Upper lobe of left lung (tissue), 6 donors: Measurements from ENCODE around the gene PRR5. TPM values are rescaled to one million over a fixed set of nuclear protein-coding genes. Genes with fewer than 3 reads are reported as not detected.

Source experiments
- ATAC-seq, 2 donors: fragments of 200-7000 bp; cut with Tn5 transposase; one replicate each; pipeline ENCODE4 v1.9.1; 2022; ENCODE audit warnings: mild to moderate bottlenecking in 2 of 2, moderate library complexity in 2 of 2; ENCODE audit not compliant: low FRiP score in 2 of 2
- DNase-seq, 2 donors: peaks; one replicate each; pipeline ENCODE4 v3.0.0-alpha.2; 2019 to 2020
- H3K27ac ChIP-seq, 4 donors: fragments of 200-600 bp; sonication (generic); one replicate each; pipeline ENCODE4 v1.5.1; 2016 to 2019
- H3K27me3 ChIP-seq, 4 donors: fragments of 200-600 bp; sonication (generic); one replicate each; pipeline ENCODE4 v1.5.1; 2017 to 2019
- H3K36me3 ChIP-seq, 4 donors: fragments of 200-600 bp; sonication (generic); one replicate each; pipeline ENCODE4 v1.5.1; 2016 to 2019
- H3K4me1 ChIP-seq, 4 donors: fragments of 200-600 bp; sonication (generic); one replicate each; pipeline ENCODE4 v1.5.1; 2018 to 2019
- H3K4me3 ChIP-seq, 4 donors: fragments of 200-600 bp; sonication (generic); one replicate each; pipeline ENCODE4 v1.5.1; 2017 to 2019; ENCODE audit warnings: mild to moderate bottlenecking in 2 of 4, moderate library complexity in 1 of 4
- H3K9me3 ChIP-seq, 4 donors: fragments of 200-600 bp; sonication (generic); one replicate each; pipeline ENCODE4 v1.5.1; 2018 to 2019
- EP300 ChIP-seq, 4 donors: sonication (generic); formaldehyde crosslinking; IDR thresholded peaks; one replicate each; pipeline ENCODE4 v1.5.1; 2017; ENCODE audit warnings: antibody characterized with exemption in 4 of 4, control low read depth in 2 of 4
- POLR2A ChIP-seq, 4 donors: fragments of 450-650 bp; IDR thresholded peaks; one replicate each; pipeline ENCODE4 v1.5.1; 2016 to 2017; ENCODE audit warnings: antibody characterized with exemption in 4 of 4, mild to moderate bottlenecking in 2 of 4
- POLR2AphosphoS5 ChIP-seq, 2 donors: sonication (generic); formaldehyde crosslinking; IDR thresholded peaks; one replicate each; pipeline ENCODE4 v1.5.1; 2017; ENCODE audit warnings: antibody characterized with exemption in 2 of 2
- WGBS, 2 donors: methylation state at CpG; one replicate each; pipeline ENCODE4 v1.1.5; 2017 to 2018; 5-methylcytosine and 5-hydroxymethylcytosine counted together
- total RNA-seq, 6 donors: library from RNA; depleted of rRNA in 4 of 6; stranded (reverse); fragments of >200 nt in 4 of 6; gene quantifications; one replicate each; pipeline versions ENCODE4 v1.1.0 to v1.2.1, GENCODE V29; 2016 to 2021
- TF ChIP-seq, protein P1 (sequence below), 6 experiments: fragments of 450-650 bp in 4 of 6; fragments of 200-600 bp in 2 of 6; sonication (generic) in 2 of 6; IDR thresholded peaks; one replicate each; pipeline ENCODE4 v1.5.1; 2016 to 2019; ENCODE audit warnings: antibody characterized with exemption in 6 of 6
- donor health status: DM: no; HTN: no; CAD: no; lungs with moderate emphysema.
- donor health status: DM: no; HTN: yes; CAD: no; lungs with severe emphysema.

PRR5 gene
- total RNA-seq, 6 donors from 2014 or later, result 13.1 to 68.1 (median 15.8) TPM

DNA sequence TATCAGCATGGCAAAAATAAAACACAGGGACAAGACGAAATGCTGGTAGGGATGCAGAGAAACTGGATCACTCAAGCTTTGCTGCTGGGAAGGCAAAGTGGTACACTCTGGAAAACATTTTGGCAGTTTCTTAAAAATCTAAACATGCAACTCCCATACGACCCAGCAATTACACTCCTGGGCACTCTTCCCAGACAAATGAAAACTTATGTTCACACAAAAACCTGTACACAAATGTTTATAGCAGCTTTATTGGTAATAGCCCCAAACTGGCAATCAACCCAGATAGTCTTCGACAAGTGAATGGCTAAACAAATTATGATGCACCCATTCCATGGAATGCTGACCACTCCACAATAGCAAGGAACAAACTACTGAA is 35.8 kb upstream of the PRR5 start:
- ATAC-seq (no peak), DNase-seq (no peak)
- Histone ChIP-seq H3K27ac (no peak overlapping the region), H3K27me3 (peaks cover 0 to 13% (median 6%) of the 10 kb centered on the region in 4 donors), H3K4me3 (no peak overlapping the region), H3K36me3 (no peaks in the 10 kb centered on the region), H3K4me1 (peaks cover 24 to 58% (median 35%) of the 10 kb centered on the region in 4 donors), H3K9me3 (no peaks in the 10 kb centered on the region)
- 54 to 57% methylated on average over 3 of the region's 3 CpGs for WGBS, 2 donors
- TF ChIP-seq EP300 (IDR thresholded peaks at IDR 0.05) (no peak), POLR2AphosphoS5 (IDR thresholded peaks at IDR 0.05) (no peak), POLR2A (IDR thresholded peaks at IDR 0.05) (no peak)
- TF ChIP-seq, protein P1, sequence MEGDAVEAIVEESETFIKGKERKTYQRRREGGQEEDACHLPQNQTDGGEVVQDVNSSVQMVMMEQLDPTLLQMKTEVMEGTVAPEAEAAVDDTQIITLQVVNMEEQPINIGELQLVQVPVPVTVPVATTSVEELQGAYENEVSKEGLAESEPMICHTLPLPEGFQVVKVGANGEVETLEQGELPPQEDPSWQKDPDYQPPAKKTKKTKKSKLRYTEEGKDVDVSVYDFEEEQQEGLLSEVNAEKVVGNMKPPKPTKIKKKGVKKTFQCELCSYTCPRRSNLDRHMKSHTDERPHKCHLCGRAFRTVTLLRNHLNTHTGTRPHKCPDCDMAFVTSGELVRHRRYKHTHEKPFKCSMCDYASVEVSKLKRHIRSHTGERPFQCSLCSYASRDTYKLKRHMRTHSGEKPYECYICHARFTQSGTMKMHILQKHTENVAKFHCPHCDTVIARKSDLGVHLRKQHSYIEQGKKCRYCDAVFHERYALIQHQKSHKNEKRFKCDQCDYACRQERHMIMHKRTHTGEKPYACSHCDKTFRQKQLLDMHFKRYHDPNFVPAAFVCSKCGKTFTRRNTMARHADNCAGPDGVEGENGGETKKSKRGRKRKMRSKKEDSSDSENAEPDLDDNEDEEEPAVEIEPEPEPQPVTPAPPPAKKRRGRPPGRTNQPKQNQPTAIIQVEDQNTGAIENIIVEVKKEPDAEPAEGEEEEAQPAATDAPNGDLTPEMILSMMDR (IDR thresholded peaks at IDR 0.05), result no peak

DNA sequence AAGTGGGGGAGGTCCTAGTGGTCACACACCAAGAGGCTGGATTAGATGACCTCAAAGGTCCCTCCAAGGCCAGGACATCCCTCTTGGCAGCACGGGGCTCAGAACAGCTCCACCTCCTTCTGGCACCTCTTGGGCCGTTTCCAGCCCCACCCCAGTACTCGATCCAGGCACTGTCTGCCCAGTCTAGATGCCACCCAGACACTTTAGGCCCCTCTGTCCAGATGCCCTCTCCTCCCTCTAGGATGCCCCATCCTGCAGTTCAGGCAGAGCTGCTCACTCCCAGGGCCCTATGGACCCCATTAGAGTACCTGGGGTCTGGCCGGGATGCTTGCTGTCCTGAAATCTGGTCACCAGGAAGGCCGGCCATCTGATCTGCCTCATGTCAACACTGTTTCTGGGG is 34.7 kb upstream of the PRR5 start:
- Histone ChIP-seq H3K27me3 (peaks cover 0 to 13% (median 6%) of the 10 kb centered on the region in 4 donors), H3K36me3 (no peaks in the 10 kb centered on the region), H3K9me3 (no peaks in the 10 kb centered on the region), H3K4me3 (no peak overlapping the region), H3K27ac (peak overlapping the region in 1 of 4 donors; percentile 86), H3K4me1 (peaks cover 24 to 58% (median 35%) of the 10 kb centered on the region in 4 donors)
- ATAC-seq (no peak), DNase-seq (no peak)
- TF ChIP-seq, protein P1 (IDR thresholded peaks at IDR 0.05), result no peak
- TF ChIP-seq POLR2AphosphoS5 (IDR thresholded peaks at IDR 0.05), result no peak
- no peak for TF ChIP-seq EP300 (IDR thresholded peaks at IDR 0.05)
- no peak for TF ChIP-seq POLR2A (IDR thresholded peaks at IDR 0.05)
- 31 to 62% methylated on average over 5 of the region's 5 CpGs for WGBS, 2 donors

DNA sequence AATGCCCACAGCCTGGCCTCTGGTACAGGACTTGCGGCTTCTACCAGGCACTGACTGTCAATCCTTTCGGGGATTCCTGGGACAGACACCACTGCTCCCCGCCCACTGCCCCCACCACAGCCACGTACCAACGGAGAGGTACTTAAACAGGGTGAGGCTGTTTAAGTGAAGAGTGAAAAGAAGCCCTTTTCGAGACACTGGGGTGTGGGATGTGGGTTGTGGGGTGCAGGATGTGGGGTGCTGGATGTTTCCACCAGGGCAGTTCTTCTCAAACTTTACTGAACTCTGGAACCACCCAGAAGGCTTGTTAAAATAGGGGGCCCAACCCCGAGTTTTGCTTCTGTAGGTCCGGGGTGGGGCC is 34.2 kb upstream of the PRR5 start:
- peaks cover 0 to 13% (median 6%) of the 10 kb centered on the region in 4 donors for H3K27me3 ChIP-seq
- H3K4me3 ChIP-seq, result peak overlapping the region; percentile 29 to 69 (median 58)
- H3K9me3 ChIP-seq, result no peaks in the 10 kb centered on the region
- no peak for TF ChIP-seq EP300 (IDR thresholded peaks at IDR 0.05)
- H3K36me3 ChIP-seq, result no peaks in the 10 kb centered on the region
- no peak for ATAC-seq
- DNase-seq, result no peak
- peak overlapping the region; percentile 67 to 86 (median 78) for H3K27ac ChIP-seq
- WGBS, 2 donors, result 20 to 22% methylated on average over 7 to 8 of the region's 8 CpGs
- peaks cover 24 to 58% (median 35%) of the 10 kb centered on the region in 4 donors for H3K4me1 ChIP-seq

DNA sequence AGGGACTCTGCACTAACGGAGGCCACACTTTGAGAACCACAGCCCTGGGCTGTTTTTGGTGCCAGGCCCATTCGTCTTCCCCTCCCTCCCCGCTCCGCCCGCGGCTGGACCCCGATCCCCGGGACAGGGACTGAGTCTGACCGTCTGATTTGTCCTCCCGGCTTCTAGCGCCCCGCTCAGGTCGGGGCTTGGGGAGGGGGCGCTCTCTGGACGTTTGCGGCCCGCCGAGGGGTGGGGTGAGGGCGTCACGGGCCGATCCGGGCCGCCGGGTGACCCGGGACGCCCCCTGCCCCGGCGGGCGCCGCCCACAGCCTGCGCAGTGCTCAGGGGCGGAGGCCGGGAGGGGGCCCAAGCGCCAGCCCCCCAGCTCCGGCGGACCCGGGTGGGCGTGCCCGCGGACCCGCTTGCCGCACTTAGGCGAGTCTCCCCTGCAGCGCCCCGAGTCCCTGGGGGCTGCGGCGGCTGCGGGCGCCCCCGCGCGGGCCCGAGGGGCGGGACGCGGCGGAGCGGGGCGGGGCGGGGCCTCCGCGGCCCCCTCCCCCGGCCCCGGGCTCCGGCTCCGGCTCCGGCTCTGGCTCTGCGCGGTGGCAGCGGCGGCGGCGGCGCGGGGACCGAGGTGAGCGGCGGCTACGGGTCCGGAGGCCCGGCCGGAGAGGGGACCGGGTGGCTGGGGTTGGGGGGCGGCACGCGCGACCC is 33.7 kb upstream of the PRR5 start:
- peak in 1 of 2 donors; percentile 77 for ATAC-seq
- Histone ChIP-seq H3K27me3 (peaks cover 0 to 13% (median 6%) of the 10 kb centered on the region in 4 donors), H3K4me3 (peak overlapping the region; percentile 29 to 69 (median 58)), H3K27ac (peak overlapping the region; percentile 67 to 86 (median 78)), H3K36me3 (no peaks in the 10 kb centered on the region), H3K4me1 (peaks cover 24 to 58% (median 35%) of the 10 kb centered on the region in 4 donors), H3K9me3 (no peaks in the 10 kb centered on the region)
- DNase-seq, result peak in 1 of 2 donors; percentile 90
- TF ChIP-seq EP300 (IDR thresholded peaks at IDR 0.05) (no peak), POLR2A (IDR thresholded peaks at IDR 0.05) (peak in 1 of 4 donors; percentile 8)
- WGBS, 2 donors, result 0 to 2% methylated on average over 6 to 15 of the region's 87 CpGs

DNA sequence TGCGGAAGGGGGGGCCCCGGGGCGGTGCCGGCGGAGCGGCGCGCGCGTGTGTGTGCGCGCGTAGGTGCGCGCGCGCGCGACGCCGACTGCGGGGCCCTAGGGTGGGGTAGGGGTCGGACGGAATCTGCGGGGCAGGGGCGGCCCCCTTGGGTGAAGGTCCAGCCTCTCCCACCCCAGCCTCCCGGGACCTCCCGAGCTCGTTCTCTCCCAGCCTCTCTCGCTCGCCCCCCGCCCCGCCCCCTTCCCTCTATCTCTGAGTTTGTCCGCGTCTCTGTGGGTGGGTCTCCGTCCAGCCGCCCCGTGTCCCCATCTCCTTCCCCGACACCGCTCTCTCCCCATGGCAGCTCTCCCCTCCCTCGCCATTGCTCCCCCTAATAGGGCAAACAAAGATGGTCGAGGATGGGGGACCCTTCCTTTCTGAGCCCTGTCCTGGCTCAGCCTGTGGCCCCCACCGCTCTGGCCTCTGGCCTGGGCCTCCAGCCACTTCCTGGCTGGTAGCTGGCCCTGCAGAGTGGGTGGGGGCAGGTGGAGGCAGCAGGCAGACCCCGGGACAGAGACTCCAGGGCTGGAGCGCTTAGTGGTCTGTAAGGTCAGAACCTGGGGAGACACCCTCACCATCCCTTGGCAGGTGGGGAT is 33.0 kb upstream of the PRR5 start:
- ATAC-seq (no peak), DNase-seq (no peak)
- H3K27ac ChIP-seq, result peak overlapping the region in 2 of 4 donors; percentile 46 to 86
- TF ChIP-seq EP300 (IDR thresholded peaks at IDR 0.05), result no peak
- no peak for TF ChIP-seq POLR2AphosphoS5 (IDR thresholded peaks at IDR 0.05)
- no peak for TF ChIP-seq POLR2A (IDR thresholded peaks at IDR 0.05)
- TF ChIP-seq, protein P1 (IDR thresholded peaks at IDR 0.05), result no peak
- peak overlapping the region; percentile 24 to 69 (median 58) for H3K4me3 ChIP-seq
- H3K36me3 ChIP-seq, result no peaks in the 10 kb centered on the region
- no peaks in the 10 kb centered on the region for H3K9me3 ChIP-seq
- peaks cover 22 to 52% (median 31%) of the 10 kb centered on the region in 4 donors for H3K4me1 ChIP-seq
- 2 to 10% methylated on average over 10 to 32 of the region's 45 CpGs for WGBS, 2 donors
- H3K27me3 ChIP-seq, result peaks cover 0 to 13% (median 6%) of the 10 kb centered on the region in 4 donors
